Uterus (tissue), 4 donors: ENCODE results near the gene CCDC120. TPM values are rescaled to one million over a fixed set of nuclear protein-coding genes. Genes with fewer than 3 reads are reported as not detected.

Source experiments
- DNase-seq, 2 donors: peaks; one replicate each; pipeline ENCODE4 v3.0.0-alpha.2; 2019 to 2020
- H3K27ac ChIP-seq, 2 donors: fragments of 200-600 bp; sonication (generic); 1 replicate in 1 of 2; 2 replicates in 1 of 2; pipeline ENCODE4 v1.5.1; 2016 to 2018
- H3K27me3 ChIP-seq, 2 donors: fragments of 200-600 bp; sonication (generic); one replicate each; pipeline ENCODE4 v1.5.1; 2018 to 2019; ENCODE audit warnings: control low read depth in 1 of 2
- H3K36me3 ChIP-seq, 2 donors: fragments of 200-600 bp; sonication (generic); one replicate each; pipeline ENCODE4 v1.5.1; 2019; ENCODE audit warnings: control low read depth in 1 of 2
- H3K4me1 ChIP-seq, 2 donors: fragments of 200-600 bp; sonication (generic); one replicate each; pipeline ENCODE4 v1.5.1; 2018 to 2019; ENCODE audit warnings: control low read depth in 1 of 2
- H3K4me3 ChIP-seq, 2 donors: fragments of 200-600 bp; sonication (generic); 1 replicate in 1 of 2; 2 replicates in 1 of 2; pipeline ENCODE4 v1.5.1; 2018 to 2019; ENCODE audit warnings: mild to moderate bottlenecking in 1 of 2
- H3K9me3 ChIP-seq, 2 donors: fragments of 200-600 bp; sonication (generic); one replicate each; pipeline ENCODE4 v1.5.1; 2019; ENCODE audit warnings: control low read depth in 1 of 2
- CTCF ChIP-seq, 4 experiments: fragments of 200-600 bp in 2 of 4; fragments of 450-650 bp in 2 of 4; sonication (generic) in 2 of 4; IDR thresholded peaks; one replicate each; pipeline ENCODE4 v1.5.1; 2016 to 2019; ENCODE audit warnings: antibody characterized with exemption in 4 of 4, mild to moderate bottlenecking in 2 of 4, moderate library complexity in 1 of 4
- POLR2A ChIP-seq, 2 donors: fragments of 450-650 bp; IDR thresholded peaks; one replicate each; pipeline ENCODE4 v1.6.1; 2016; ENCODE audit warnings: antibody characterized with exemption in 2 of 2, mild to moderate bottlenecking in 1 of 2, moderate library complexity in 1 of 2
- intact Hi-C: fragments of 100-400 bp; cut with DNase I; formaldehyde crosslinking; loops from one replicate; pipeline ENCODE4 v1.15.1; 2023; ENCODE audit warnings: low total_unique reads
- total RNA-seq, 4 donors: library from RNA; depleted of rRNA in 3 of 4; stranded (reverse); fragments of >200 nt in 3 of 4; gene quantifications; one replicate each; pipeline versions ENCODE4 v1.1.0 to v1.2.4, GENCODE V29; 2014 to 2023
- donor health status: DM: yes; HTN: yes; CAD: no.

The CCDC120 gene
- total RNA-seq, 4 donors from 2014 or later: 2.0 to 12.0 (median 4.2) TPM

GRCh38 chrX:49100704-49101628, 42.2 kb downstream of the CCDC120 start:
- TF ChIP-seq POLR2A (IDR thresholded peaks at IDR 0.05) (peak in 1 of 2 donors; percentile 54), CTCF (IDR thresholded peaks at IDR 0.05) (peak in 1 of 4 experiments; percentile 17)
- H3K36me3 ChIP-seq: no peaks in the 10 kb centered on the region
- peak; percentile 87 to 91 for DNase-seq
- peak overlapping the region; percentile 40 to 57 for H3K4me3 ChIP-seq
- no peaks in the 10 kb centered on the region for H3K4me1 ChIP-seq
- intact Hi-C loops: no loop called here
- H3K27me3 ChIP-seq: no peaks in the 10 kb centered on the region
- peak overlapping the region; percentile 23 to 82 for H3K27ac ChIP-seq
- H3K9me3 ChIP-seq: no peaks in the 10 kb centered on the region

GRCh38 chrX:49101629-49101984, 42.8 kb downstream of the CCDC120 start:
- intact Hi-C loops: no loop called here
- Histone ChIP-seq H3K9me3 (no peaks in the 10 kb centered on the region), H3K4me3 (peak overlapping the region; percentile 40 to 48), H3K4me1 (no peaks in the 10 kb centered on the region), H3K27me3 (no peaks in the 10 kb centered on the region), H3K36me3 (no peaks in the 10 kb centered on the region), H3K27ac (peak overlapping the region in 1 of 2 donors; percentile 82)
- no peak for DNase-seq
- TF ChIP-seq POLR2A (IDR thresholded peaks at IDR 0.05) (no peak), CTCF (IDR thresholded peaks at IDR 0.05) (no peak)

- TF ChIP-seq CTCF (IDR thresholded peaks at IDR 0.05): no peak
- H3K36me3 ChIP-seq: no peaks in the 10 kb centered on the region
- H3K9me3 ChIP-seq: no peaks in the 10 kb centered on the region
- intact Hi-C loops: no loop called here
- no peaks in the 10 kb centered on the region for H3K27me3 ChIP-seq
- H3K4me1 ChIP-seq: no peaks in the 10 kb centered on the region
- H3K4me3 ChIP-seq: no peak overlapping the region
- H3K27ac ChIP-seq: no peak overlapping the region
- DNase-seq: no peak
Observed at GRCh38 chrX:49102190-49102589, 43.4 kb downstream of the CCDC120 start.

- TF ChIP-seq POLR2A (IDR thresholded peaks at IDR 0.05) (no peak), CTCF (IDR thresholded peaks at IDR 0.05) (no peak)
- intact Hi-C loops: no loop called here
- no peak for DNase-seq
- Histone ChIP-seq H3K4me3 (no peak overlapping the region), H3K9me3 (no peaks in the 10 kb centered on the region), H3K27ac (no peak overlapping the region), H3K27me3 (no peaks in the 10 kb centered on the region), H3K36me3 (no peaks in the 10 kb centered on the region), H3K4me1 (no peaks in the 10 kb centered on the region)
Observed at GRCh38 chrX:49103637-49104036, 44.8 kb downstream of the CCDC120 start.

- Histone ChIP-seq H3K9me3 (no peaks in the 10 kb centered on the region), H3K4me1 (no peaks in the 10 kb centered on the region), H3K27me3 (no peaks in the 10 kb centered on the region), H3K36me3 (no peaks in the 10 kb centered on the region), H3K27ac (no peak overlapping the region), H3K4me3 (no peak overlapping the region)
- intact Hi-C loops: no loop called here
- TF ChIP-seq POLR2A (IDR thresholded peaks at IDR 0.05): no peak
- TF ChIP-seq CTCF (IDR thresholded peaks at IDR 0.05): no peak
- DNase-seq: no peak
Observed at GRCh38 chrX:49106296-49106695, 47.5 kb downstream of the CCDC120 start.
